H9 (cell line): Measurements from ENCODE around the gene RASA2. TPM values are rescaled to one million over a fixed set of nuclear protein-coding genes. Genes with fewer than 3 reads are reported as not detected.

ENCODE experiments used
- DNase-seq: peaks from one replicate; pipeline ENCODE4 v3.0.0-alpha.2; 2017
- H2AFZ ChIP-seq: one replicate; pipeline ENCODE4 v1.6.1; 2013; ENCODE audit warnings: mild to moderate bottlenecking, low read length, control low read depth, moderate library complexity
- H2AK5ac ChIP-seq: 2 replicates; pipeline ENCODE4 v1.6.1; 2013; ENCODE audit warnings: low read length, control low read depth, mixed read lengths; ENCODE audit not compliant: insufficient read length
- H2BK120ac ChIP-seq: one replicate; pipeline ENCODE4 v1.6.1; 2013; ENCODE audit warnings: low read depth, mild to moderate bottlenecking, low read length, control low read depth, inconsistent platforms; ENCODE audit not compliant: poor library complexity, severe bottlenecking
- H2BK12ac ChIP-seq: 2 replicates; pipeline ENCODE4 v1.6.1; 2013; ENCODE audit warnings: low read length, control low read depth, mixed read lengths, low read depth; ENCODE audit not compliant: insufficient read length
- H2BK15ac ChIP-seq: 2 replicates; pipeline ENCODE4 v1.6.1; 2013; ENCODE audit warnings: low read depth, low read length, control low read depth
- H2BK20ac ChIP-seq: one replicate; pipeline ENCODE4 v1.6.1; 2013; ENCODE audit warnings: low read depth, mild to moderate bottlenecking, low read length, control low read depth, inconsistent platforms; ENCODE audit not compliant: poor library complexity, severe bottlenecking
- H2BK5ac ChIP-seq: 2 replicates; pipeline ENCODE4 v1.6.1; 2013; ENCODE audit warnings: low read length, control low read depth, mixed read lengths; ENCODE audit not compliant: insufficient read length
- H3K14ac ChIP-seq: 2 replicates; pipeline ENCODE4 v1.6.1; 2013; ENCODE audit warnings: low read length, control low read depth; ENCODE audit not compliant: insufficient read depth
- H3K18ac ChIP-seq: 2 replicates; pipeline ENCODE4 v1.6.1; 2013; ENCODE audit warnings: low read depth, mild to moderate bottlenecking, mixed read lengths, low read length, control low read depth; ENCODE audit not compliant: insufficient read length
- H3K23ac ChIP-seq: 2 replicates; pipeline ENCODE4 v1.6.1; 2013; ENCODE audit warnings: low read length, control low read depth, mixed read lengths, low read depth; ENCODE audit not compliant: insufficient read length
- H3K23me2 ChIP-seq: 2 replicates; pipeline ENCODE4 v1.6.1; 2013; ENCODE audit warnings: low read depth, mild to moderate bottlenecking, mixed read lengths, low read length, control low read depth; ENCODE audit not compliant: insufficient read length, poor library complexity, severe bottlenecking
- H3K27ac ChIP-seq: 2 replicates; pipeline ENCODE4 v1.5.1; 2013; ENCODE audit warnings: low read length, control low read depth, mixed read lengths, low read depth; ENCODE audit not compliant: insufficient read length
- H3K27me3 ChIP-seq: 2 replicates; pipeline ENCODE4 v1.6.1; 2013; ENCODE audit warnings: low read length, control low read depth, inconsistent platforms; ENCODE audit not compliant: insufficient read depth
- H3K4ac ChIP-seq: 2 replicates; pipeline ENCODE4 v1.6.1; 2013; ENCODE audit warnings: low read depth, mild to moderate bottlenecking, control low read depth, inconsistent platforms, low read length, moderate library complexity
- H3K4me1 ChIP-seq: 2 replicates; pipeline ENCODE4 v1.6.1; 2013; ENCODE audit warnings: low read length, control low read depth, inconsistent platforms; ENCODE audit not compliant: insufficient read depth
- H3K4me2 ChIP-seq: 2 replicates; pipeline ENCODE4 v1.6.1; 2013; ENCODE audit warnings: low read length, control low read depth, mixed read lengths; ENCODE audit not compliant: insufficient read length, insufficient read depth
- H3K56ac ChIP-seq: 2 replicates; pipeline ENCODE4 v1.6.1; 2013; ENCODE audit warnings: low read depth, mild to moderate bottlenecking, mixed read lengths, low read length, control low read depth; ENCODE audit not compliant: insufficient read length
- H3K79me1 ChIP-seq: 2 replicates; pipeline ENCODE4 v1.6.1; 2013; ENCODE audit warnings: low read depth, mild to moderate bottlenecking, moderate library complexity, low read length, control low read depth, inconsistent platforms; ENCODE audit not compliant: insufficient read depth, poor library complexity, severe bottlenecking
- H3K79me2 ChIP-seq: 2 replicates; pipeline ENCODE4 v1.6.1; 2013; ENCODE audit warnings: low read length, control low read depth, inconsistent platforms; ENCODE audit not compliant: insufficient read depth
- H3K9ac ChIP-seq: 2 replicates; pipeline ENCODE4 v1.6.1; 2013; ENCODE audit warnings: low read length, control low read depth, mixed read lengths; ENCODE audit not compliant: insufficient read length; ENCODE audit errors: extremely low read depth
- H3K9me3 ChIP-seq: one replicate; pipeline ENCODE4 v1.6.1; 2013; ENCODE audit warnings: low read depth, low read length, inconsistent platforms; ENCODE audit not compliant: control insufficient read depth
- H3T11ph ChIP-seq: one replicate; pipeline ENCODE4 v1.6.1; 2013; ENCODE audit warnings: mild to moderate bottlenecking, low read length, control low read depth, inconsistent platforms
- H4K20me1 ChIP-seq: one replicate; pipeline ENCODE4 v1.6.1; 2013; ENCODE audit not compliant: control insufficient read depth, insufficient read length, insufficient read depth
- H4K5ac ChIP-seq: 2 replicates; pipeline ENCODE4 v1.6.1; 2013; ENCODE audit warnings: low read depth, mild to moderate bottlenecking, mixed read lengths, low read length, control low read depth; ENCODE audit not compliant: insufficient read length
- H4K8ac ChIP-seq: replicated peaks from 2 replicates; pipeline ENCODE4 v1.6.1; 2013; ENCODE audit warnings: low read length, control low read depth, mixed read lengths, low read depth; ENCODE audit not compliant: insufficient read length
- H4K91ac ChIP-seq: 2 replicates; pipeline ENCODE4 v1.6.1; 2013; ENCODE audit warnings: low read depth, mild to moderate bottlenecking, moderate library complexity, mixed read lengths, low read length, control low read depth; ENCODE audit not compliant: insufficient read length
- H3K27ac Mint-ChIP-seq, 3 experiments: 2 replicates in 2 of 3; 3 replicates in 1 of 3; pipeline ENCODE4 v1.8.0; 2020 to 2021; ENCODE audit warnings: mixed read lengths in 3 of 3, mild to moderate bottlenecking in 1 of 3, moderate library complexity in 1 of 3
- H3K27me3 Mint-ChIP-seq: 2 replicates; pipeline ENCODE4 v1.8.0; 2021; ENCODE audit warnings: low read depth, mild to moderate bottlenecking, moderate library complexity, mixed read lengths
- H3K36me3 Mint-ChIP-seq, 3 experiments: 2 replicates in 2 of 3; 3 replicates in 1 of 3; pipeline ENCODE4 v1.8.0; 2020 to 2021; ENCODE audit warnings: low read depth in 3 of 3, mixed read lengths in 3 of 3; ENCODE audit not compliant: insufficient read depth in 1 of 3
- H3K4me1 Mint-ChIP-seq, 2 experiments: 2 replicates each; pipeline ENCODE4 v1.8.0; 2020; ENCODE audit warnings: mixed read lengths in 2 of 2
- H3K4me3 Mint-ChIP-seq, 2 experiments: 2 replicates in 1 of 2; 3 replicates in 1 of 2; pipeline ENCODE4 v1.8.0; 2020 to 2021; ENCODE audit warnings: mild to moderate bottlenecking in 2 of 2, mixed read lengths in 2 of 2, moderate library complexity in 1 of 2
- H3K9me3 Mint-ChIP-seq, 2 experiments: 2 replicates in 1 of 2; 3 replicates in 1 of 2; pipeline ENCODE4 v1.8.0; 2020; ENCODE audit warnings: mild to moderate bottlenecking in 2 of 2, mixed read lengths in 2 of 2, moderate library complexity in 1 of 2
- CTCF ChIP-seq: fragments of 200-600 bp; sonication (generic); conservative IDR thresholded peaks from 3 replicates; pipeline ENCODE4 v1.8.0; 2021; ENCODE audit warnings: antibody characterized with exemption, mild to moderate bottlenecking
- WGBS: extraction: QIAGEN DNeasy Blood & Tissue Kit; methylation state at CpG from one replicate; pipeline ENCODE4 v1.1.7; 2013; ENCODE audit warnings: missing lambda C conversion rate, low lambda C conversion rate, mixed read lengths; ENCODE audit not compliant: insufficient read length; ENCODE audit errors: extremely low coverage; 5-methylcytosine and 5-hydroxymethylcytosine counted together
- total RNA-seq: library from RNA; stranded (reverse); gene quantifications from 2 replicates; pipeline ENCODE4 v1.2.1, GENCODE V29; 2021

The RASA2 gene
- total RNA-seq, 1 experiment from 2014 or later, result 24.4 TPM

GRCh38 chr3:141540531-141540930, 53.7 kb downstream of the RASA2 start:
- H3K27ac Mint-ChIP-seq, result no peak overlapping the region
- Histone ChIP-seq H3K9ac (no peak overlapping the region), H2BK5ac (no peak overlapping the region)

More at GRCh38 chr3:141540531-141540930, 53.7 kb downstream of the RASA2 start:
- H4K91ac ChIP-seq, result no peak overlapping the region
- H3K4me3 Mint-ChIP-seq, result no peak overlapping the region
- H3K27ac ChIP-seq, result no peak overlapping the region
- H3K36me3 Mint-ChIP-seq, result peaks cover 34 to 43% (median 36%) of the 10 kb centered on the region in 3 experiments
- peaks cover 2 to 8% of the 10 kb centered on the region in 2 experiments for H3K9me3 Mint-ChIP-seq
- no peak overlapping the region for H4K5ac ChIP-seq
- no CpG with 5 or more reads among the region's 2 CpGs for whole genome bisulfite sequencing
- no peak overlapping the region for H3K4ac ChIP-seq
- no peak overlapping the region for H2BK20ac ChIP-seq
- H4K20me1 ChIP-seq, result no peaks in the 10 kb centered on the region
- no peak overlapping the region for H3T11ph ChIP-seq
- H3K4me2 ChIP-seq, result no peak overlapping the region
- H3K9me3 ChIP-seq, result no peaks in the 10 kb centered on the region
- no peaks in the 10 kb centered on the region for H3K27me3 Mint-ChIP-seq
- no peak overlapping the region for H3K23ac ChIP-seq
- H3K23me2 ChIP-seq, result no peaks in the 10 kb centered on the region
- DNase-seq, result no peak
- H3K27me3 ChIP-seq, result no peaks in the 10 kb centered on the region
- no peak for TF ChIP-seq CTCF
- no peak overlapping the region for H3K18ac ChIP-seq
- H3K14ac ChIP-seq, result no peak overlapping the region
- no peak overlapping the region for H2BK120ac ChIP-seq
- H3K79me2 ChIP-seq, result no peaks in the 10 kb centered on the region
- H2AK5ac ChIP-seq, result no peak overlapping the region
- H2BK12ac ChIP-seq, result no peak overlapping the region
- no peak overlapping the region for H2BK15ac ChIP-seq
- H4K8ac ChIP-seq, result no peak overlapping the region
- H3K79me1 ChIP-seq, result no peaks in the 10 kb centered on the region
- H2AFZ ChIP-seq, result no peak overlapping the region
- no peak overlapping the region for H3K56ac ChIP-seq
- no peaks in the 10 kb centered on the region for H3K4me1 ChIP-seq
- H3K4me1 Mint-ChIP-seq, result peaks cover 0 to 5% of the 10 kb centered on the region in 2 experiments; a peak in 1 of 4 replicates
